ENCODE measurements around the gene LAGE3.
"Not testable (repeated sequence)": the region's sequence is repeated elsewhere in the genome, so short reads cannot be mapped to it uniquely, and the experiment has no call there.

The LAGE3 gene

DNA sequence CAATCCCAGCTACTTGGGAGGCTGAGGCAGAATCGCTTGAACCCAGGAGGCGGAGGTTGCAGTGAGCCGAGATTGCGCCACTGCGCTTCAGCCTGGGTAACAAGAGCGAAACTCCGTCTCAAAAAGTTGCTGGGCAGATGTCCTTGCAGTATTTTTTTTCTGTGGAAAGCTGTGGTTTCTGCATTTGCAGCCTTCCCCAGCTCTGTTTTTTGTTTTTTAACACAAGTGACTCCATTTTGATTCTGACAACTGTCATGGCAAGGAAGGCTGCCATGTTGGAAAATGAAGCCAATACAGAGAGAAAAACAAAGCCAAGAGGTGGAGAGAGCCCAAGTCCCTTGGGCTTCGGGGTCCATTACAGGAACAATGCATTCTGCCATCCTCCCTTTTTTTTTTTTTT, 23.0 kb upstream of the LAGE3 start:
- TF ChIP-seq, protein P1, sequence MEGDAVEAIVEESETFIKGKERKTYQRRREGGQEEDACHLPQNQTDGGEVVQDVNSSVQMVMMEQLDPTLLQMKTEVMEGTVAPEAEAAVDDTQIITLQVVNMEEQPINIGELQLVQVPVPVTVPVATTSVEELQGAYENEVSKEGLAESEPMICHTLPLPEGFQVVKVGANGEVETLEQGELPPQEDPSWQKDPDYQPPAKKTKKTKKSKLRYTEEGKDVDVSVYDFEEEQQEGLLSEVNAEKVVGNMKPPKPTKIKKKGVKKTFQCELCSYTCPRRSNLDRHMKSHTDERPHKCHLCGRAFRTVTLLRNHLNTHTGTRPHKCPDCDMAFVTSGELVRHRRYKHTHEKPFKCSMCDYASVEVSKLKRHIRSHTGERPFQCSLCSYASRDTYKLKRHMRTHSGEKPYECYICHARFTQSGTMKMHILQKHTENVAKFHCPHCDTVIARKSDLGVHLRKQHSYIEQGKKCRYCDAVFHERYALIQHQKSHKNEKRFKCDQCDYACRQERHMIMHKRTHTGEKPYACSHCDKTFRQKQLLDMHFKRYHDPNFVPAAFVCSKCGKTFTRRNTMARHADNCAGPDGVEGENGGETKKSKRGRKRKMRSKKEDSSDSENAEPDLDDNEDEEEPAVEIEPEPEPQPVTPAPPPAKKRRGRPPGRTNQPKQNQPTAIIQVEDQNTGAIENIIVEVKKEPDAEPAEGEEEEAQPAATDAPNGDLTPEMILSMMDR (IDR thresholded peaks at IDR 0.05; ENCODE audit: low read depth, low read length) = no peak
- DNase-seq (ENCODE audit: low read depth in 2 of 2) = no peak

DNA sequence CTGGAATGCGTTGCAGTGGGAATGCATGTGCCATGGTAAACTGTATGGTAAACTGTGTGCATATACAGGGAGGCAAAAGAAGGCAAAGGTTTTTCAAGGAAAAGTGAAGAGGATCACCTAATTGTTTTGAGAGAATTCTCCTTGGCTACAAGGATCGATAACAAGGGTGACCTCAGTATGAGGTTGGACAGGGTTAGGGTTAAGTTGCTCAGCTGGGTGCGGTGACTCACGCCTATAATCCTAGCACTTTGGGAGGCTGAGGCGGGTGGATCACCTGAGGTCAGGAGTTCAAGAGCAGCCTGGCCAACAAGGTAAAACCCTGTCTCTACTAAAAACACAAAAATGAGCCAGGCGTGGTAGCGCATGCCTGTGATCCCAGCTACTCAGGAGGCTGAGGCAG, 22.3 kb upstream of the LAGE3 start:
- not testable (repeated sequence) for DNase-seq (ENCODE audit: low read depth in 2 of 2); H3K4me3 ChIP-seq (replicated peaks in 1 of 2; ENCODE audit: low read depth in 2 of 2, low read length in 2 of 2)

More for the DNA sequence above, 23.0 kb upstream of the LAGE3 start:
- no peak overlapping the region for H3K4me3 ChIP-seq (replicated peaks in 1 of 2; ENCODE audit: low read depth in 2 of 2, low read length in 2 of 2)

DNA sequence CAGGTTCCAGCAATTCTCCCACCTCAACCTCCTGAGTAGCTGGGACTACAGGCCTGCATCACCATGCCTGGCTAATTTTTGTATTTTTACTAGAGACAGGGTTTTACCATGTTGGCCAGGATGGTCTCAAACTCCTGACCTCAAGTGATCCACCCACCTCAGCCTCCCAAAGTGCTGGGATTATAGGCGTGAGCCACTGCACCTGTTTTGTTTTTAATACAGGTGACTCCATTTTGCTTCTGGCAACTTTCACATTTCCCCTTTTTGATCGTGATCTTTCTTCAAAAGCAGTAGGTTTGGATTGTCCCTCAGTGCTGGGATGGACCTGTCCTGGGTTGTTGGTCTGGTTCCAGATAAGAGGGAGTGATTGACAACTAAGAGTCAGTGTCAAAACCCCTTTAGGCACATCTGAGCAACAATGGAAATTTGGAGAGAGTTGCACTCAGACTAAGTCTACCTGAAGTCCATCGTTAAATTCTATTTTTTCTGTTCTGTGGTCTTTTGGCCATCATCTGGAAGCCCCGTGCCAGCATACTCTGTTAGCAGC, 17.6 kb upstream of the LAGE3 start:
- not testable (repeated sequence) for DNase-seq (ENCODE audit: low read depth in 2 of 2); H3K4me3 ChIP-seq (replicated peaks in 1 of 2; ENCODE audit: low read depth in 2 of 2, low read length in 2 of 2)

DNA sequence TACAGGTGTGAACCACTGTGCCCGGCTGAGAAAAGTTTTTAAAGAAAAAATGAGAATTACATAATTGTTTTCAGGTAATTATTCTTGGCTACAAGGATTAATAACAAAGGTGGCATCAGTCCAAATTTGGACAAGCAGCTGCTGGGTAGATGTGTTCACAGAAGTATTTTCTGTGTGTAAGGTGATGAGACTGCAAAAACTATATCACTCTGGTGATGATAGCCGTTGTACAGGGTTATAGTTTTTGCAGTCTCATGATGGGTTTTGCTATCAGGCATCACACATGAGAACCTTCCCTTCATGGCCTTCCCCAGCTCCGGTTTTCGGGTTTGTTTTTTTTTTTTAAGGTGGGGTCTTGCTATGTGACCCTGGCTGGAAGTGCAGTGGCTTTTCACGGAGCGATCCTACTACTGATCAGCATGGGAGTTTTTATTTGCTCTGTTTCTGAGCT, 16.4 kb upstream of the LAGE3 start:
- TF ChIP-seq, protein P1 (IDR thresholded peaks at IDR 0.05; ENCODE audit: low read depth, low read length) = no peak
- H3K4me3 ChIP-seq (replicated peaks in 1 of 2; ENCODE audit: low read depth in 2 of 2, low read length in 2 of 2) = no peak overlapping the region
- DNase-seq (ENCODE audit: low read depth in 2 of 2) = no peak

DNA sequence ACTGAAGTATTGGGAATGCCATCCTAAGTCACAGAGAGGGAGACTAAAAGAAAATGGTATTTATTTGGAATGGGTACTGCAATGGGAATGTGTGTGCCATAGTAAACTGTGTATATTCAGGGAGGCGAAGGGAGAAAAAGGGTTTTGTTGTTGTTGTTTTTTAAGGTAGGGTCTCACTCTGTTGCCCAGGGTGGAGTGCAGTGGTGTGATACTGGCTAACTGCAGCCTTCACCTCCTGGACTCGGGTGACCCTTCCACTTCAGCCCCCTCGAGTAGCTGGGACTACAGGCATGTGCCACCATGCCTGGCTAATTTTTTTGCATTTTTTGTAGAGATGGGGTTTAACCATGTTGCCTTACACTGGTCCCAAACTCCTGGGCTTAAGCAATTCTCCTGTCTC, 15.6 kb upstream of the LAGE3 start:
- no peak for DNase-seq (ENCODE audit: low read depth in 2 of 2)
- TF ChIP-seq, protein P1 (IDR thresholded peaks at IDR 0.05; ENCODE audit: low read depth, low read length) = no peak
- no peak overlapping the region for H3K4me3 ChIP-seq (replicated peaks in 1 of 2; ENCODE audit: low read depth in 2 of 2, low read length in 2 of 2)

DNA sequence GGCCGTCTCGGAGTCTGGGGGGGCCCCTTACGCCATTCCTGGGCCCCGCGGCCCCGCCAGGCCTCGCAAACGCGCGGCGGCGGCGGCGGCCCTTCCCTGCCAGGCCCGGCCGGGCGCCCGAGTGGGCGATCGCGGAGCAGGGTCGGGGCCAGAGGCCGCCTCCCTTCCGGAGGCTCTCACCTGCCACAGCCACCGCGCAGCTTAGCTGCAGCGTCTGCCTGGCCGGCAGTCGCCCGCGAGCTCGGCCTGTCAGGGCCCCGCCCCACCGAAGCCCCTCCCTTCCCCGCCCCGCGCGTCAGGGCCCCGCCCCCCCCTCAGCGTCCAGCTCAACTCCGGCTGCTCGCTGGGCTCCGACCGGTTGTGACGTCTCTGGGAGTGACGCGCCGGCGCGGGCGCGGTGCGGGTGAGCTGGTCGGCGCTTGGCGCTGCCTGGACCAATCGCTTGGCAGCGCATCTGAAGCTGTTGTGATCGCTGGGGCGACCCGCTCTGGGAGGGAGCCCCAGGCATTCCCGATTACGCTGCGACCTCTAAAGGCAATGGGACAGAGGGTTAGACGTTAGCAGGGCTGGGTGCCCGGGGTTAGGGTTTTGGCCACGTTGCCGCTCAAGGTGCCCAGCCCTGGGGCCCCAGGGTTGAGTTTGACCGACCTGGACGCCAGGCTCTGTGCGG, 11.5 kb upstream of the LAGE3 start, which contains the start of gene SLC10A3:
TSS of gene SLC10A3 (minus strand) at position 216 of the 670 bp plus-strand sequence. CDS start 1,689 bp downstream, outside the sequence.
- TF ChIP-seq, protein P1 (IDR thresholded peaks at IDR 0.05; ENCODE audit: low read depth, low read length) = no peak

DNA sequence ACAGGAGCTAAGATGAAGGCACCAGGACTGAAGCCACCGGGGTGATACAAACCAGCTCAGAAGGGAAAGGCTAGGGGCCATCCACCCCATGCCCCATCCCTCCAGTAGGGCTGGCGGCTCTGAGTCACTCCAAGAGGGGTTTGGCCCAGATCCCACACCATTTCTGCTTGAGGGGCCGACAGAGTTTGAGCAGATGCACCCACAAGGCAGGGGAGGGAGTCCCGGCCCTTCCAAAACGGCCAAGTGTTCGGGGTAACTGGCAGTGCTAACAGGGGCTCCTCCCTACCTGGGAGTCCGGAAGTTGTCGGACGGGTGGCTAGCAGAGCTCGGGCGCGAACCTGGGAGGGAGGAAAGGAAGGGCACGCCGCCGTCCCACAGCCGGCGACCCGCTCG, 10.9 kb upstream of the LAGE3 start:
- peak; percentile 52 to 56 for DNase-seq (ENCODE audit: low read depth in 2 of 2)
- H3K4me3 ChIP-seq (replicated peaks in 1 of 2; ENCODE audit: low read depth in 2 of 2, low read length in 2 of 2) = peak overlapping the region; percentile 58 to 62
- TF ChIP-seq, protein P1 (IDR thresholded peaks at IDR 0.05; ENCODE audit: low read depth, low read length) = no peak

More for the DNA sequence above, 11.5 kb upstream of the LAGE3 start, which contains the start of gene SLC10A3:
- peak; percentile 91 to 96 for DNase-seq (ENCODE audit: low read depth in 2 of 2)
- peak within 1 kb of the TSS; percentile 62 to 63 for H3K4me3 ChIP-seq (replicated peaks in 1 of 2; ENCODE audit: low read depth in 2 of 2, low read length in 2 of 2)
